HG03469 (cell line): ENCODE measurements around the gene SH3BP5.
A peak's percentile ranks its signal among the peaks of the same experiment; 100 is the strongest.

ENCODE experiments used
- ATAC-seq: cut with Tn5 transposase; IDR thresholded peaks from one replicate; pipeline ENCODE4 v1.9.1; 2021; ENCODE audit warnings: mild to moderate bottlenecking, moderate library complexity, moderate number of reproducible peaks; ENCODE audit not compliant: unreplicated experiment

Gene SH3BP5

GRCh38 chr3:15279671-15280402 lies 52.5 kb downstream of the SH3BP5 start:
- no peak for ATAC-seq

GRCh38 chr3:15279205-15279604 lies 53.2 kb downstream of the SH3BP5 start:
- no peak for ATAC-seq

- no peak for ATAC-seq
These were observed 54.4 kb downstream of the SH3BP5 start for GRCh38 chr3:15277861-15278500.

- no peak for ATAC-seq
These were observed 56.2 kb downstream of the SH3BP5 start for GRCh38 chr3:15276028-15276724.

- no peak for ATAC-seq
These were observed 59.2 kb downstream of the SH3BP5 start for GRCh38 chr3:15273227-15273626.

GRCh38 chr3:15272426-15273196 lies 59.8 kb downstream of the SH3BP5 start:
- no peak for ATAC-seq

GRCh38 chr3:15271785-15272381 lies 60.5 kb downstream of the SH3BP5 start:
- peak; percentile 39 for ATAC-seq

GRCh38 chr3:15271030-15271429 lies 61.4 kb downstream of the SH3BP5 start:
- no peak for ATAC-seq

- ATAC-seq, result peak; percentile 37
These were observed 63.0 kb downstream of the SH3BP5 start for GRCh38 chr3:15269091-15269989.

GRCh38 chr3:15268033-15268631 lies 64.3 kb downstream of the SH3BP5 start:
- no peak for ATAC-seq

GRCh38 chr3:15267502-15267901 lies 64.9 kb downstream of the SH3BP5 start:
- ATAC-seq, result no peak

GRCh38 chr3:15266510-15267376 lies 65.6 kb downstream of the SH3BP5 start:
- ATAC-seq, result no peak

GRCh38 chr3:15265655-15266509 lies 66.5 kb downstream of the SH3BP5 start:
- no peak for ATAC-seq

- no peak for ATAC-seq
These were observed 67.9 kb downstream of the SH3BP5 start for GRCh38 chr3:15264486-15264885.

GRCh38 chr3:15263926-15264325 lies 68.5 kb downstream of the SH3BP5 start:
- ATAC-seq, result no peak

GRCh38 chr3:15263120-15263519 lies 69.3 kb downstream of the SH3BP5 start:
- no peak for ATAC-seq

GRCh38 chr3:15262021-15262420 lies 70.4 kb downstream of the SH3BP5 start:
- ATAC-seq, result no peak
